ENCODE results near the gene HSPA12B.

HSPA12B gene

GRCh38 chr20:3705970-3706739, 26.3 kb upstream of the HSPA12B start:
- no peak for DNase-seq

DNA sequence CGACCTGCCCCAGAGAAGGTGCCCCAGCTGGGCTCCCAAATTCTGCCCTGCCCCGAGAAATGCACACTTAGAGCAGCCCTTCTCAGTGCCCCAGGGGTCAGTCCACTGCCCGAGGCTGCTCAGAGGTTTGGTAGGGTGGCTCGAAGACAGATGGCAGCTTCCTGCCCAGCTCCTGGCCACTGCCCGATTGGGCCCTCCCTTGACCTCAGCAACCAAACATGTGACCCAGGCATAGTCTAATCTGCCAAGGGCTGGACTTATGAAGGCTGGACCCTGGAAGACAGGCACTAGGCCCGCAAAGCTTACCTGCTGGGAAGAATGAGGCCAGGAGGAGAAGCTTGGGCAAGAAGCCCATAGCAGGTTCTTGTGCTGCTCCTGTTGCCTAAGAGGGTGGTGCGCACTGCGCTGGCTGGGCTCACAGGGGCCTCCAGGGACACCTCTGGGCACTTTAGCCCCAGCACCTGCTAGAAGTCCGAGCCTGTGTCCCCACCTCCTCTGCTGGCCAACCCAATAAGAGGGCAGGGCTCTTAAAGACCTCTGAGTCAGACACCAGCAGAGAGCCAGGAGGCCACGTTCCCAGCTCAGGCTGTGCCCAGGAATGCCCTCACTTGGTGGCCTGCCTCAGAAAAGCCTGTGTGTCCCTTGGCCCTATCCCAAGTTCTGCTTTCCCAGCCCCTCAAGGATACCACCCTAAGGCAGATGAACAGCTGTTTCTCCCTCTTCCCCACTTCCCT, 25.5 kb upstream of the HSPA12B start:
- no peak for DNase-seq

GRCh38 chr20:3707508-3707899, 25.0 kb upstream of the HSPA12B start:
- no peak for DNase-seq

DNA sequence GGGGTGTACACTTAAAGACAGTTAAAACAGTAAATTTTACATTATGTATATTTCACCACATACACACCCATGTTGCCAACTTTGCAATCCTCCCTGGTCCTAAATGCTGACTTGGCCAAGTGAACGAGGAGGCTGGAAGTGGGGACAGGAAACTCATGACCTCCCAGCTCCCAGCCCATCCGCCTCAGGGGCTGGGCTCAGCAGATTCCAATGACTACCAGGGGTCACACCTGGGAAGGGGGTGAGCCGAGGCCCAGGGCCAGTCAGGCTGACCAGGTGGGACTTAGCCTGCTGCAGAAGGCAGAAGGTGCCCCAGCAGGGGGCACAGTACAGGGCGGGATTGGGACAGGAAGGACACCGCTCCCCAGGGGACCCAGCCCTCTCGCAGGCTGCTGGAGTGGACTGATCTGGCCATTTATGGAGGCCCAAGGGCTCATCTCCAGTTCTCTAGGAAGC, 22.4 kb upstream of the HSPA12B start:
- no peak for DNase-seq

- DNase-seq = peak; percentile 58
Measured at GRCh38 chr20:3710703-3711483, 21.6 kb upstream of the HSPA12B start.

DNA sequence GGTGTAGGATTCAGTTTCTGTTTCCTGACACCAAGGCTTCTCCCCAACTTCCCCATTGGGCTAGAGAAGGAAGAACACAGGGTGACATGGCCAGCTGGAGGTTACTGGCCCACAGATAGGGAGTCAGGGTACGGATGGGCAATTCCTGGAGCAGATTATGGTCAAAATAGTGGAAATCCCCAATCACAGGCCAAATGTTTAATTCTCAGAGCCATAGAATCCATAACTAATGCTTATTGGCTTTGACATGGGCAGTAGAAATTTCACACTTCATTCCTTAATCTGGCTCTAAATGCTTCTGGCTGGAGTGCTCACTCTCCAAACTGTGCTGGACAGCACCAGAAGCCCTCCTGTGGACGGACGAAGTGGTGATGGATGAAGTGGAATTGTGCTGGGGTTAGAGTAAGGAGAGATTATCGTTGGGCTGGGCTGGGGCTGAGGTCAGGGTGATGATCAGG, 21.0 kb upstream of the HSPA12B start:
- no peak for DNase-seq

- no peak for DNase-seq
Measured at GRCh38 chr20:3712279-3712873, 20.1 kb upstream of the HSPA12B start, which contains the start of gene SIGLEC1. Gene SIGLEC1, minus strand, starts transcription at chr20:3712600. Its CDS starts 5,472 bp downstream, at chr20:3707128.

DNA sequence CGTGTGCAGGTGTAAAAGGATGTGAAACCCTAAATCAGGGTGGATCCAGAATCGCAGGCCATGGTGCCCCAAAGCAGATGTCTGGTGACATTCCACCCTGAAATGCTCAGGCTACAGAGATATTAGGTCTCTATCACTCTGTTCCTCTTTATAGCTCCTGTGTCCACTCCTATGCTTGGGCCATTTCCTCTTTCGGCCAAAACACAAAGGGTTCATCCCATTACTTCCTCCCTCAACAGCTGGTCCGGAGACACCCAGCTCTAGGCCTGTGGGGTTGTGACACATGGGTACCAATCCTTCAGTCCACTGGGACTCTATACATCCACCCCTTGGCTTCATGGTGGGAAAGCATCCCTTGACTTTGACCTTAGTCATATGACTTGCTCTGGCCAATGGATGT, 18.4 kb upstream of the HSPA12B start:
- no peak for DNase-seq

GRCh38 chr20:3716195-3716834, 16.2 kb upstream of the HSPA12B start:
- DNase-seq = no peak

GRCh38 chr20:3719046-3719445, 13.4 kb upstream of the HSPA12B start:
- DNase-seq = no peak

- DNase-seq = no peak
Measured at GRCh38 chr20:3720068-3720467, 12.4 kb upstream of the HSPA12B start.

DNA sequence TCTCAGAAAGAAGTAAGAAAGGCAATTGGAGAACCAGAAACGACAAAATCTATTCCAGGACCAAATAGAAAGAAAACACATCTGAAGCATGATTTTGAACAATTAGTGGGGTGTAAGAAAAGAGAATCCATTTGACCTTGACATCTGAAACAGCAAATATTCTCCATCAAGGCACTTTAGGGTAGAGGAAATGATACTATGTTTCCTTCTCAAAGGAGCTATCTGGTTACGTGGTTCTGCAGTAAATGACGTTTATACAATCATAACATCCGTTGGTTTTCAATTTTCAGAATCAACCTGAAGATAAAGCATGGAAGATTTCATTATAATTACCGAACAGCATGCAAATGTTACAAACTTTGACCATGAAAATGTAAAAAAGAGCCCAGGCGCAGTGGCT, 11.9 kb upstream of the HSPA12B start:
- DNase-seq = no peak

DNA sequence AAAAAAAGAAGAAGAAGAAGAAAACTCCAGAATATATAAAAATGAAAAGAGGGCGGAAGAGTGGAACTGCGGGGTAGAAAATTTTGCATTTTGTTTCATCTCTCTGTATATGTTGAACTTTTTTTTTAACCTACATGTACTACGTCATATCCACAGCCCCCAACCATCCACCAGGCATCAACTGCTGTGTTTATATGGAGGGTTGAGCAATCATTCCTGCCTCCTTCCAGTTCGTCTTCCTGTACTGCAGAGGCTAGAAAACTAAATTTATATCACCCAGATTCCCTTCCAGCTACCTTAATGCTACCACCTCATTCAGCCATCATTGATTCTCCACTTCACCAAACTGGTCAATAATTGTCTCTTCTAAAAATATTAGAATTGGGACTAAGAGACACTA, 10.6 kb upstream of the HSPA12B start:
- no peak for DNase-seq

DNA sequence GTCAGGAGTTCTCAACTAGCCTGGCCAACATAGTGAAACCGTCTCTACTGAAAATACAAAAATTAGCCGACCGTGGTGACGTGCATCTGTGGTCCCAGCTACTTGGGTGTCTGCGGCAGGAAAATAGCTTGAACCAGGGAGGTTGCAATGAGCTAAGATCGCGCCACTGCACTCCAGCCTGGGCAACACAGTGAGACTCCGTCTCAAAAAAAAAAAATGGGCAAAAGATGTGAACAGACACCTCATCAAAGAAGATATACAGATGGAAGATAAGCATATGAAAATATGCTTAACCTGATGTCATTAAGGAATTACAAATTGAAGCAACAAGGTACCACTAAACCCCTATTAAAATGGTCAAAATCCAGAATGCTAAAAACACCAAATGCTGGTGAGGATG, 9.2 kb upstream of the HSPA12B start:
- no peak for DNase-seq

GRCh38 chr20:3724356-3724755, 8.1 kb upstream of the HSPA12B start:
- no peak for DNase-seq

- no peak for DNase-seq
Measured at GRCh38 chr20:3727401-3728021, 5.0 kb upstream of the HSPA12B start.

GRCh38 chr20:3728354-3728753, 4.1 kb upstream of the HSPA12B start:
- DNase-seq = no peak

DNA sequence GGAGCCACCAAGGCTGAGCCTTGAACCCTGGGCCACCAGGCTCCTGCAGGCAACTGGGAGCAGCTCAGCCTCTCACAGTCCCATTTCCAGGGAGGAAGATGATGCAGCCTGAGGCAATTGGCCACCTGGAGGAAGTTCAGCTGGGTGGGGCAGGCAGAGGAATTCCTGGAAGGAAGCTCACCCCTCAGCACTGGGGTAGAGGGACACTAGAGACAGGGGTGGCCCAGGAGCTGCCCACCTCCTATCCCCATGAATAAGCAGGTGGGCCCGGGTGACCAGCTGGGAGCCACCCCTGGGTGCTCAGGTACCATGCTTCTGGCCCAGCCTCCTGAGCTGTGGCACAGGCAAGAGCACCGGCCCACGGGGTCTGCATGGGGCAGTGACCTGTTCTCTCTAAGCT, 3.6 kb upstream of the HSPA12B start:
- no peak for DNase-seq

DNA sequence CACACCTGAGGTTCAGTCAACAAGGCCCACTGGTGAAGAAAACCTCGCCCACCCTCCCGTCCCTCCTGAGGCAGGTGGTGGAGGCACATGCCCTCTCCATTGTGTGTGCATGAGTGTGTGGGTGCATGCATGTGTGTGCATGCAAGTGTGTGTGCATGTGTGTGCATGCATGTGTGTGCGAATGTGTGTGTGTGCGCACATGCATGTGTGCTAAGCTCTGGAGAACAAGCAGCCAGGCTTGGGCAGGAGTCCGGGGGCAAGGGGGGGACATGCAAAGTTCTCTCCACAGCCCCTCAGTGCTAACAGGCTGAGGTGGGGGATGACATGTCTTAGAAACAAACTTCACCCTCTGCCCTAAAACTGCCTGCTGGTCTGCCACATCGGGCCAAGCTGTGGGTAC, 3.1 kb upstream of the HSPA12B start:
- no peak for DNase-seq

DNA sequence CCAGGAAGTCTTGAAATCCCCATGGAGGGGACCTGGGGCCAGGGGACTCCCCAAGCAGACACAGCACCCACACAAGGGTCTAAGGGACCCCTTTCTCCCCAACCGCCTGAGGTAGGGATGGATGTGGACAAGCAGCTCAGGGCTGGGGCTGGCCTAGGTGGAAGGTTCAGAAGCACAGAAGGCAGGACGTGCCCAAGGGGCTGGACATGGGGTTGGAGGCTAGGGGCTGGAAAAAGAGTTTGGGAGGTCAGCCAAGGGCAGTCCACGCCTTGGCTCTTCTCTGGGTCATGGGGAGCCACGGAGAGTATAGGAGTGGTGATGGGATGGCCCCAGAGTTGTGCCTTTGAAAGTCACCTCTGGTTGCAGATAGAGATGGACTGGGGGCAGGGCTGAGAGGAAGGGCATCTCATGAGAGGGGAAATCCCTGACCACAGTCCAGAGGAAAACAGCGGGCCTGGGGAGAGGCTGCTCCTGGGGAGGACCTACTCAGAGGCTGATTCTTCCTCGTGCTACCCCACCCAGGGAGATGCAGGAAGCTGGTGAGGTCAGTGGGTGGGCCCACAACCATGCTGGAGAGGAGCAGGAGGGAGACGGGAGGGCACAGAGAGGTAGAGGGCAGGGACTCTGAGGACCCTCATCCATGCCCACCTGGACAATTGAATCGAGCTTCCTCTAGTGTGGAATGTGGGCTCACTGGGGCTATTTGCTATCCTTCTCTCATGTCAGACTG, 2.5 kb upstream of the HSPA12B start:
- DNase-seq = no peak

Data from activated effector memory CD4-positive, alpha-beta T cell treated with Interleukin-2 at 50 U/mL for 16 hours (primary cell).